WTC11 (cell line): ENCODE data around the gene A4GNT. TPM values are rescaled to one million over a fixed set of nuclear protein-coding genes. Genes with fewer than 3 reads are reported as not detected.

ENCODE experiments used
- ATAC-seq: fragments of 200-7000 bp; cut with Tn5 transposase; 2 replicates; pipeline ENCODE4 v1.10.0; 2021; ENCODE audit warnings: mild to moderate bottlenecking, moderate library complexity
- CTCF ChIA-PET: fragments of 300-600 bp; sonication (Branson Sonifier 250); formaldehyde crosslinking; loops from one replicate; lab custom pipeline; 2021; ENCODE audit warnings: antibody characterized with exemption; lab: Charles Lee
- POLR2A ChIA-PET: fragments of 350-600 bp; sonication (Branson Sonifier 250); formaldehyde crosslinking; loops from one replicate; lab custom pipeline; 2021; ENCODE audit warnings: antibody characterized with exemption; lab: Charles Lee
- DNase-seq: peaks from one replicate; pipeline ENCODE4 v3.0.0; 2021; ENCODE audit warnings: low spot score
- H3K27ac Mint-ChIP-seq: 2 replicates; pipeline ENCODE4 v1.8.0; 2021; ENCODE audit warnings: mixed read lengths
- H3K27me3 Mint-ChIP-seq: 2 replicates; pipeline ENCODE4 v1.8.0; 2021; ENCODE audit warnings: low read depth, mild to moderate bottlenecking, moderate library complexity, mixed read lengths
- H3K36me3 Mint-ChIP-seq: 2 replicates; pipeline ENCODE4 v1.8.0; 2021; ENCODE audit warnings: mixed read lengths
- H3K4me1 Mint-ChIP-seq: 2 replicates; pipeline ENCODE4 v1.8.0; 2022; ENCODE audit warnings: mixed read lengths
- H3K4me3 Mint-ChIP-seq: 2 replicates; pipeline ENCODE4 v1.8.0; 2021; ENCODE audit warnings: mild to moderate bottlenecking, moderate library complexity, mixed read lengths
- H3K9me3 Mint-ChIP-seq: 2 replicates; pipeline ENCODE4 v1.8.0; 2021; ENCODE audit warnings: mixed read lengths
- ARID4B ChIP-seq: sonication (generic); formaldehyde crosslinking; IDR thresholded peaks from 2 replicates; pipeline ENCODE4 v1.8.0; 2023; ENCODE audit warnings: missing genetic modification reagents, mild to moderate bottlenecking, borderline replicate concordance
- ATF3 ChIP-seq: sonication (generic); formaldehyde crosslinking; conservative IDR thresholded peaks from 2 replicates; pipeline ENCODE4 v1.8.1; 2022; ENCODE audit warnings: mild to moderate bottlenecking, missing genetic modification reagents
- EMX1 ChIP-seq: fragments of 250-450 bp; sonication (Bioruptor Pico); IDR thresholded peaks from 2 replicates; pipeline ENCODE4 v1.8.0; 2021; ENCODE audit warnings: mild to moderate bottlenecking
- ETV6 ChIP-seq: sonication (generic); formaldehyde crosslinking; IDR thresholded peaks from 2 replicates; pipeline ENCODE4 v1.8.1; 2022; ENCODE audit warnings: mild to moderate bottlenecking, missing genetic modification reagents
- NFATC4 ChIP-seq: fragments of 250-450 bp; sonication (Bioruptor Pico); IDR thresholded peaks from 2 replicates; pipeline ENCODE4 v1.9.0; 2021; ENCODE audit warnings: mild to moderate bottlenecking
- SMAD4 ChIP-seq: sonication (generic); formaldehyde crosslinking; IDR thresholded peaks from 2 replicates; pipeline ENCODE4 v1.8.0; 2022; ENCODE audit warnings: mild to moderate bottlenecking, missing genetic modification reagents
- SOX15 ChIP-seq: fragments of 250-450 bp; sonication (Bioruptor Pico); IDR thresholded peaks from 2 replicates; pipeline ENCODE4 v1.9.0; 2021; ENCODE audit warnings: mild to moderate bottlenecking
- TP53 ChIP-seq: sonication (generic); formaldehyde crosslinking; IDR thresholded peaks from 2 replicates; pipeline ENCODE4 v1.8.1; 2023; ENCODE audit warnings: mild to moderate bottlenecking, missing genetic modification reagents
- ZNF138 ChIP-seq: sonication (generic); formaldehyde crosslinking; conservative IDR thresholded peaks from 2 replicates; pipeline ENCODE4 v1.8.1; 2022; ENCODE audit warnings: mild to moderate bottlenecking, moderate library complexity, missing genetic modification reagents
- ZNF263 ChIP-seq: sonication (generic); formaldehyde crosslinking; IDR thresholded peaks from 2 replicates; pipeline ENCODE4 v1.8.1; 2022; ENCODE audit warnings: low read depth, mild to moderate bottlenecking, moderate library complexity, missing genetic modification reagents
- ZNF532 ChIP-seq: fragments of 250-450 bp; sonication (Bioruptor Pico); IDR thresholded peaks from 2 replicates; pipeline ENCODE4 v1.9.0; 2021; ENCODE audit warnings: mild to moderate bottlenecking, borderline replicate concordance
- total RNA-seq: library from RNA; stranded (reverse); gene quantifications from 3 replicates; pipeline ENCODE4 v1.2.3, GENCODE V29; 2021
- TF ChIP-seq, protein P1 (sequence below): sonication (generic); formaldehyde crosslinking; IDR thresholded peaks from 2 replicates; pipeline ENCODE4 v1.8.0; 2022; ENCODE audit warnings: mild to moderate bottlenecking, missing genetic modification reagents
- TF ChIP-seq, protein P2 (sequence below): fragments of 200-600 bp; IDR thresholded peaks from 2 replicates; pipeline ENCODE4 v1.8.0; 2022; ENCODE audit warnings: antibody characterized with exemption
- TF ChIP-seq, protein P3 (sequence below): sonication (generic); formaldehyde crosslinking; IDR thresholded peaks from 2 replicates; pipeline ENCODE4 v1.8.0; 2022; ENCODE audit warnings: mild to moderate bottlenecking, missing genetic modification reagents
- TF ChIP-seq, protein P4 (sequence below): fragments of 250-450 bp; sonication (Bioruptor Pico); IDR thresholded peaks from 2 replicates; pipeline ENCODE4 v1.9.0; 2021; ENCODE audit warnings: mild to moderate bottlenecking
- TF ChIP-seq, protein P5 (sequence below): fragments of 250-450 bp; sonication (Bioruptor Pico); conservative IDR thresholded peaks from 2 replicates; pipeline ENCODE4 v1.9.0; 2021; ENCODE audit warnings: mild to moderate bottlenecking

A4GNT gene
- total RNA-seq, 1 experiment from 2014 or later: not detected

GRCh38 chr3:138135833-138136194 lies 3.6 kb upstream of the A4GNT start:
- TF ChIP-seq SMAD4 (CRISPR knock-in tag) (no peak), ARID4B (CRISPR knock-in tag) (no peak), ETV6 (no peak), ATF3 (CRISPR knock-in tag) (no peak), ZNF532 (CRISPR knock-in tag) (no peak), TP53 (CRISPR knock-in tag) (no peak)
- TF ChIP-seq, protein P1, sequence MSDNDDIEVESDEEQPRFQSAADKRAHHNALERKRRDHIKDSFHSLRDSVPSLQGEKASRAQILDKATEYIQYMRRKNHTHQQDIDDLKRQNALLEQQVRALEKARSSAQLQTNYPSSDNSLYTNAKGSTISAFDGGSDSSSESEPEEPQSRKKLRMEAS (CRISPR knock-in tag): no peak
- TF ChIP-seq, protein P2, sequence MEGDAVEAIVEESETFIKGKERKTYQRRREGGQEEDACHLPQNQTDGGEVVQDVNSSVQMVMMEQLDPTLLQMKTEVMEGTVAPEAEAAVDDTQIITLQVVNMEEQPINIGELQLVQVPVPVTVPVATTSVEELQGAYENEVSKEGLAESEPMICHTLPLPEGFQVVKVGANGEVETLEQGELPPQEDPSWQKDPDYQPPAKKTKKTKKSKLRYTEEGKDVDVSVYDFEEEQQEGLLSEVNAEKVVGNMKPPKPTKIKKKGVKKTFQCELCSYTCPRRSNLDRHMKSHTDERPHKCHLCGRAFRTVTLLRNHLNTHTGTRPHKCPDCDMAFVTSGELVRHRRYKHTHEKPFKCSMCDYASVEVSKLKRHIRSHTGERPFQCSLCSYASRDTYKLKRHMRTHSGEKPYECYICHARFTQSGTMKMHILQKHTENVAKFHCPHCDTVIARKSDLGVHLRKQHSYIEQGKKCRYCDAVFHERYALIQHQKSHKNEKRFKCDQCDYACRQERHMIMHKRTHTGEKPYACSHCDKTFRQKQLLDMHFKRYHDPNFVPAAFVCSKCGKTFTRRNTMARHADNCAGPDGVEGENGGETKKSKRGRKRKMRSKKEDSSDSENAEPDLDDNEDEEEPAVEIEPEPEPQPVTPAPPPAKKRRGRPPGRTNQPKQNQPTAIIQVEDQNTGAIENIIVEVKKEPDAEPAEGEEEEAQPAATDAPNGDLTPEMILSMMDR: no peak
- TF ChIP-seq, protein P3, sequence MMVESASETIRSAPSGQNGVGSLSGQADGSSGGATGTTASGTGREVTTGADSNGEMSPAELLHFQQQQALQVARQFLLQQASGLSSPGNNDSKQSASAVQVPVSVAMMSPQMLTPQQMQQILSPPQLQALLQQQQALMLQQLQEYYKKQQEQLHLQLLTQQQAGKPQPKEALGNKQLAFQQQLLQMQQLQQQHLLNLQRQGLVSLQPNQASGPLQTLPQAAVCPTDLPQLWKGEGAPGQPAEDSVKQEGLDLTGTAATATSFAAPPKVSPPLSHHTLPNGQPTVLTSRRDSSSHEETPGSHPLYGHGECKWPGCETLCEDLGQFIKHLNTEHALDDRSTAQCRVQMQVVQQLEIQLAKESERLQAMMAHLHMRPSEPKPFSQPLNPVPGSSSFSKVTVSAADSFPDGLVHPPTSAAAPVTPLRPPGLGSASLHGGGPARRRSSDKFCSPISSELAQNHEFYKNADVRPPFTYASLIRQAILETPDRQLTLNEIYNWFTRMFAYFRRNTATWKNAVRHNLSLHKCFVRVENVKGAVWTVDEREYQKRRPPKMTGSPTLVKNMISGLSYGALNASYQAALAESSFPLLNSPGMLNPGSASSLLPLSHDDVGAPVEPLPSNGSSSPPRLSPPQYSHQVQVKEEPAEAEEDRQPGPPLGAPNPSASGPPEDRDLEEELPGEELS (CRISPR knock-in tag): no peak
- no peaks in the 10 kb centered on the region for H3K27me3 Mint-ChIP-seq
- peaks cover 8% of the 10 kb centered on the region for H3K4me1 Mint-ChIP-seq
- no peak overlapping the region for H3K27ac Mint-ChIP-seq
- DNase-seq (no peak), ATAC-seq (no peak)
- H3K4me3 Mint-ChIP-seq: no peak overlapping the region
- ChIA-PET CTCF (no interaction called here), POLR2A (no interaction called here)
- peaks cover 9% of the 10 kb centered on the region; the same call in 1 of the 2 replicates for H3K9me3 Mint-ChIP-seq
- no peaks in the 10 kb centered on the region for H3K36me3 Mint-ChIP-seq

DNA sequence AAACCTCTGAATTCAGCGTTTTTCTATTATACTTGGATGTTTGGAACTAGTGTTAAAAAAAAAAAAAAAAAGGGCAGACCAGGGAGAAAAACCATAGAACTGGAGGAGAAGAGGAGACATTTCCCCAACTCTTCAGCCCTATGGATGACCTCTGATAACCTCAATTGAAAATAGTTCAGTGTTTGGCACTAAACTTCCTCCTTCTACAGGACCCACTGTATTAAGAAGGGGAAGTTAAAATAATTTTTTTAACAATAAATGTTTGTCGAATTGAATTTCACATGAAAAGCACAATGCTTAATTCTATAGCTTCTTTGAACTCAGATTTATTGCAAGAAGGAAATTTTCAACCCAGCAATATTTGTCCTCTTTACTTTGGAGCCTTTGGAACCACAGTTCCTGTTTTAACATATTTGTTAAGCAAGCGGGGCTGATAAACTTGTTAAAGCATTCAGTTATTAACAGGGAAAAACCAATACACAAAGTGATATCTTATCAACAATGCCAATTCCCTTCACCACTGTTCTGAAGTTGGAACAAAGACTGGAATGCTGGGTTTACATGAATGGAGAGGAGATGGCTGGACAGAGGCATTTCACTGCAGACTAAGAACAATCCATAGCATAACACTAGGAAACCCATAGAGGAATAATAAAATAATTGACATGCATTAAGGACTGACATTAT lies 3.1 kb upstream of the A4GNT start:
- Mint-ChIP-seq H3K4me1 (peaks cover 6% of the 10 kb centered on the region; the same call in 1 of the 2 replicates), H3K36me3 (no peaks in the 10 kb centered on the region), H3K27me3 (no peaks in the 10 kb centered on the region), H3K9me3 (peaks cover 9% of the 10 kb centered on the region; the same call in 1 of the 2 replicates), H3K27ac (no peak overlapping the region), H3K4me3 (no peak overlapping the region)
- ChIA-PET CTCF (no interaction called here), POLR2A (no interaction called here)
- no peak for DNase-seq
- no peak for ATAC-seq
- TF ChIP-seq, protein P4, sequence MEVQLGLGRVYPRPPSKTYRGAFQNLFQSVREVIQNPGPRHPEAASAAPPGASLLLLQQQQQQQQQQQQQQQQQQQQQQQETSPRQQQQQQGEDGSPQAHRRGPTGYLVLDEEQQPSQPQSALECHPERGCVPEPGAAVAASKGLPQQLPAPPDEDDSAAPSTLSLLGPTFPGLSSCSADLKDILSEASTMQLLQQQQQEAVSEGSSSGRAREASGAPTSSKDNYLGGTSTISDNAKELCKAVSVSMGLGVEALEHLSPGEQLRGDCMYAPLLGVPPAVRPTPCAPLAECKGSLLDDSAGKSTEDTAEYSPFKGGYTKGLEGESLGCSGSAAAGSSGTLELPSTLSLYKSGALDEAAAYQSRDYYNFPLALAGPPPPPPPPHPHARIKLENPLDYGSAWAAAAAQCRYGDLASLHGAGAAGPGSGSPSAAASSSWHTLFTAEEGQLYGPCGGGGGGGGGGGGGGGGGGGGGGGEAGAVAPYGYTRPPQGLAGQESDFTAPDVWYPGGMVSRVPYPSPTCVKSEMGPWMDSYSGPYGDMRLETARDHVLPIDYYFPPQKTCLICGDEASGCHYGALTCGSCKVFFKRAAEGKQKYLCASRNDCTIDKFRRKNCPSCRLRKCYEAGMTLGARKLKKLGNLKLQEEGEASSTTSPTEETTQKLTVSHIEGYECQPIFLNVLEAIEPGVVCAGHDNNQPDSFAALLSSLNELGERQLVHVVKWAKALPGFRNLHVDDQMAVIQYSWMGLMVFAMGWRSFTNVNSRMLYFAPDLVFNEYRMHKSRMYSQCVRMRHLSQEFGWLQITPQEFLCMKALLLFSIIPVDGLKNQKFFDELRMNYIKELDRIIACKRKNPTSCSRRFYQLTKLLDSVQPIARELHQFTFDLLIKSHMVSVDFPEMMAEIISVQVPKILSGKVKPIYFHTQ (CRISPR knock-in tag): no peak
- no peak for TF ChIP-seq SOX15 (CRISPR knock-in tag)
- TF ChIP-seq EMX1 (CRISPR knock-in tag): no peak
- TF ChIP-seq NFATC4 (CRISPR knock-in tag): no peak
- TF ChIP-seq, protein P5, sequence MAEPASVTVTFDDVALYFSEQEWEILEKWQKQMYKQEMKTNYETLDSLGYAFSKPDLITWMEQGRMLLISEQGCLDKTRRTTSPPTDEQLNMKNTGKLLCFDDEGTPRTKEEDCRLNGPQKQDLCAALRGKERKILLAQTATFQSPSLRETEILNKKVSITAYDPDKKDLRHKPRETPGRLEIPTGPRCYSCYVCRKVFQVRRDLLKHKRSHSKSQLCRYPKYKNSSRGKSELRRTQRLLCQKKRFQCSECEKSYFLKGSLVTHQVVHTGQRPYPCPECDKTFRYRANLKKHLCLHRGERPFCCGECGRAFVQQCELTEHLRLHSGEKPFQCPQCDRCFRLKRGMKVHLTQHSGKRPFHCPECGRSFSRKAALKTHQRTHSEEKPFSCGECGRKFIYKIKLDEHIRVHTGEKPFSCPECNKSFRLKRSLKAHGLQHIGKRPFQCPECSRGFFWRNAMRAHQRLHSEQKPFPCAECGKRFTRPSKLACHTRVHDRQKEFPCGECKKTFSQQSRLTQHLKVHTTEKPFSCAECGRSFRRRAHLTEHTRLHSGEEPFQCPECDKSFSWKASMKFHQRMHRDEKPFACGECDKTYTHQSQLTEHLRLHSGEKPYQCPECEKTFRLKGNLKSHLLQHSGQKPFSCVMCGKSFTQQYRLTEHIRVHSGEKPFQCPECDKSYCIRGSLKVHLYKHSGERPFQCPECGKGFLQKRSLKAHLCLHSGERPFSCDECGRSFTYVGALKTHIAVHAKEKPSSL (CRISPR knock-in tag): no peak
- TF ChIP-seq ZNF138 (CRISPR knock-in tag): no peak
- TF ChIP-seq ZNF263: no peak
